ENCODE results near the gene NQO1. TPM values are rescaled to one million over a fixed set of nuclear protein-coding genes. Genes with fewer than 3 reads are reported as not detected.

The NQO1 gene
- total and polyA plus RNA-seq, 2 of the 13 experiments (the other 11 are each of a cell fraction or from before 2014, with no cell fraction given), result 464 to 1,060 TPM

GRCh38 chr16:69726313-69727060 is at the start of gene NQO1 (continued):
- TF ChIP-seq, protein P1, sequence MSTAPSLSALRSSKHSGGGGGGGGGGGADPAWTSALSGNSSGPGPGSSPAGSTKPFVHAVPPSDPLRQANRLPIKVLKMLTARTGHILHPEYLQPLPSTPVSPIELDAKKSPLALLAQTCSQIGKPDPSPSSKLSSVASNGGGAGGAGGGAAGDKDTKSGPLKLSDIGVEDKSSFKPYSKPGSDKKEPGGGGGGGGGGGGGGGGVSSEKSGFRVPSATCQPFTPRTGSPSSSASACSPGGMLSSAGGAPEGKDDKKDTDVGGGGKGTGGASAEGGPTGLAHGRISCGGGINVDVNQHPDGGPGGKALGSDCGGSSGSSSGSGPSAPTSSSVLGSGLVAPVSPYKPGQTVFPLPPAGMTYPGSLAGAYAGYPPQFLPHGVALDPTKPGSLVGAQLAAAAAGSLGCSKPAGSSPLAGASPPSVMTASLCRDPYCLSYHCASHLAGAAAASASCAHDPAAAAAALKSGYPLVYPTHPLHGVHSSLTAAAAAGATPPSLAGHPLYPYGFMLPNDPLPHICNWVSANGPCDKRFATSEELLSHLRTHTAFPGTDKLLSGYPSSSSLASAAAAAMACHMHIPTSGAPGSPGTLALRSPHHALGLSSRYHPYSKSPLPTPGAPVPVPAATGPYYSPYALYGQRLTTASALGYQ (CRISPR knock-in tag; IDR thresholded peaks at IDR 0.05), result no peak
- TF ChIP-seq SP1 (IDR thresholded peaks at IDR 0.05) (no peak), SP1 (CRISPR knock-in tag; IDR thresholded peaks at IDR 0.05) (0 out of 2 replicates have a peak, but pooled peaks have one; percentile 42), ZNF816 (CRISPR knock-in tag; IDR thresholded peaks at IDR 0.05; ENCODE audit: borderline replicate concordance) (peak; percentile 27; the same call in 1 of the 2 replicates), KAT2B (IDR thresholded peaks at IDR 0.05; ENCODE audit: borderline replicate concordance, low read depth, low read length) (no peak), CBX5 (CRISPR knock-in tag; IDR thresholded peaks at IDR 0.05; ENCODE audit: borderline replicate concordance) (no peak), ZBTB26 (CRISPR knock-in tag; IDR thresholded peaks at IDR 0.05; ENCODE audit: borderline replicate concordance) (peak; percentile 74; the same call in 1 of the 2 replicates), EED (CRISPR knock-in tag; IDR thresholded peaks at IDR 0.05) (no peak), ZNF776 (CRISPR knock-in tag; IDR thresholded peaks at IDR 0.05) (no peak), YEATS2 (CRISPR knock-in tag; IDR thresholded peaks at IDR 0.05; ENCODE audit: borderline replicate concordance) (no peak; the same call in 1 of the 2 replicates), MLLT10 (CRISPR knock-in tag; IDR thresholded peaks at IDR 0.05) (no peak), ATF4 (CRISPR knock-in tag; IDR thresholded peaks at IDR 0.05) (no peak; a peak in 1 of 4 replicates), TFE3 (CRISPR knock-in tag; IDR thresholded peaks at IDR 0.05) (peak; percentile 40; the same call in 1 of the 2 replicates), NCOR1 (IDR thresholded peaks at IDR 0.05; ENCODE audit: borderline replicate concordance, low read length) (peak; percentile 51; the same call in 1 of the 2 replicates), ZNF124 (CRISPR knock-in tag; IDR thresholded peaks at IDR 0.05) (peak; percentile 34; the same call in 1 of the 2 replicates), NKX3-1 (CRISPR knock-in tag; IDR thresholded peaks at IDR 0.05) (no peak), TSC22D2 (CRISPR knock-in tag; IDR thresholded peaks at IDR 0.05; ENCODE audit: borderline replicate concordance) (no peak), ZNF513 (CRISPR knock-in tag; conservative IDR thresholded peaks at IDR 0.05) (no peak), PRMT3 (CRISPR knock-in tag; IDR thresholded peaks at IDR 0.05; ENCODE audit: borderline replicate concordance, low read depth) (no peak)
- TF ChIP-seq, protein P2, sequence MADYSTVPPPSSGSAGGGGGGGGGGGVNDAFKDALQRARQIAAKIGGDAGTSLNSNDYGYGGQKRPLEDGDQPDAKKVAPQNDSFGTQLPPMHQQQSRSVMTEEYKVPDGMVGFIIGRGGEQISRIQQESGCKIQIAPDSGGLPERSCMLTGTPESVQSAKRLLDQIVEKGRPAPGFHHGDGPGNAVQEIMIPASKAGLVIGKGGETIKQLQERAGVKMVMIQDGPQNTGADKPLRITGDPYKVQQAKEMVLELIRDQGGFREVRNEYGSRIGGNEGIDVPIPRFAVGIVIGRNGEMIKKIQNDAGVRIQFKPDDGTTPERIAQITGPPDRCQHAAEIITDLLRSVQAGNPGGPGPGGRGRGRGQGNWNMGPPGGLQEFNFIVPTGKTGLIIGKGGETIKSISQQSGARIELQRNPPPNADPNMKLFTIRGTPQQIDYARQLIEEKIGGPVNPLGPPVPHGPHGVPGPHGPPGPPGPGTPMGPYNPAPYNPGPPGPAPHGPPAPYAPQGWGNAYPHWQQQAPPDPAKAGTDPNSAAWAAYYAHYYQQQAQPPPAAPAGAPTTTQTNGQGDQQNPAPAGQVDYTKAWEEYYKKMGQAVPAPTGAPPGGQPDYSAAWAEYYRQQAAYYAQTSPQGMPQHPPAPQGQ (CRISPR knock-in tag; IDR thresholded peaks at IDR 0.05; ENCODE audit: borderline replicate concordance), result no peak

Data from HepG2 (cell line).